GM19463 (cell line): ENCODE results near the gene CFAP97D1.
"Not testable (repeated sequence)": the region's sequence is repeated elsewhere in the genome, so short reads cannot be mapped to it uniquely, and the experiment has no call there.

Experiments
- ATAC-seq: cut with Tn5 transposase; IDR thresholded peaks from one replicate; pipeline ENCODE4 v1.9.1; 2021; ENCODE audit warnings: mild to moderate bottlenecking, moderate library complexity; ENCODE audit not compliant: unreplicated experiment

CFAP97D1 gene

GRCh38 chr17:43792668-43793067 lies 12.4 kb downstream of the CFAP97D1 start:
- not testable (repeated sequence) for ATAC-seq

DNA sequence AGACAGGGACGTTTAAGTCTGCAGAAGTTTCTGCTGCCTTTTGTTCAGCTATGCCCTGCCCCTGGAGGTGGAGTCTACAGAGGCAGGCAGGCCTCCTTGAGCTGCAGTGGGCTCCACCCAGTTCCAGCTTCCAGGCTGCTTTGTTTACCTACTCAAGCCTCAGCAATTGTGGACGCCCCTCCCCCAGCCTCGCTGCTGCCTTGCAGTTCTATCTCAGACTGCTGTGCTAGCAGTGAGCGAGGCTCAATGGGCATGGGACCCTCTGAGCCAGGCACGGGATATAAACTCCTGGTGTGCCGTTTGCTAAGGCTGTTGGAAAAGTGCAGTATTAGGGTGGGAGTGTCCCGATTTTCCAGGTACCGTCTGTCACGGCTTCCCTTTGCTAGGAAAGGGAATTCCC lies 17.8 kb downstream of the CFAP97D1 start:
- ATAC-seq: not testable (repeated sequence)

- no peak for ATAC-seq
Measured at GRCh38 chr17:43799047-43799446, 18.8 kb downstream of the CFAP97D1 start.

DNA sequence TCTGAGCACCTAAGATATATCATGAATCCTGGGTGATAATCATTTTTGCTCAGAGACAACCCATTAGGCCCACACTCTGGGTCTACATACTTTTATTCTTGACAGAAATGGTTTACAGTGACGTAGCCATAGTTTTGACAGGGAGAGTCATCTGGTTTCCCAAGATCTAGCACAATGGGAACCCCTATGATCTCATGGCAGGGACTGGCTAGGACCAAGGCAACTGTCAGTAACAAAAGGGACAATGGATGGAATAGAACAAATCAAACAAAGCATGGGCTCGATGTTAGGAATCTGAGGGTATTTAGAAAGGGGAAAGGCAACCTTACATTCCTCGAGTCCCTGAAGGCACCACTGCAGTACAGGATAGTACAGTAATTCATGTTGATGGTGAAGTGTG lies 20.5 kb downstream of the CFAP97D1 start:
- ATAC-seq: no peak

- no peak for ATAC-seq
Measured at GRCh38 chr17:43801844-43802243, 21.6 kb downstream of the CFAP97D1 start.

DNA sequence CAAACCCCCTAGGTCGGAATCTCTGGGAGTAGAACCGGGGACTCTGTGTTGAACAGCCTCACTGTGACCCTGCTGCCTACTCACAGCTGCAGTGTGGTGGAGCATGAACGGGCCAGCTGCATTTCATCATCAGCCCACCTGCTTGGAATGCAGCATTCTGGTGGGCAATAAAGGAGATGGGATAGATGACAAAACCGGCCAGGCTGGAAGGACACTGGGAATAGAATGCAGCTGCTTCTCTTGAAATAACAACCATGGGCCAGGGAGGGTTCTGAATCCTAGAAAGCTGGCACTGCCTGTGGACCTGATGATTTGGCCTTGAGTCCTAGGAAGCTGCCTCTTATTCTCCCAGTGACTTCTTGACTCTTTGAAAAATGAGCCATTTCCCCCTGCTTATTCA lies 23.5 kb downstream of the CFAP97D1 start:
- ATAC-seq: no peak

GRCh38 chr17:43805117-43805516 lies 24.9 kb downstream of the CFAP97D1 start:
- ATAC-seq: no peak

- no peak for ATAC-seq
Measured at GRCh38 chr17:43808076-43808475, 27.8 kb downstream of the CFAP97D1 start.

- no peak for ATAC-seq
Measured at GRCh38 chr17:43809121-43809520, 28.9 kb downstream of the CFAP97D1 start.

DNA sequence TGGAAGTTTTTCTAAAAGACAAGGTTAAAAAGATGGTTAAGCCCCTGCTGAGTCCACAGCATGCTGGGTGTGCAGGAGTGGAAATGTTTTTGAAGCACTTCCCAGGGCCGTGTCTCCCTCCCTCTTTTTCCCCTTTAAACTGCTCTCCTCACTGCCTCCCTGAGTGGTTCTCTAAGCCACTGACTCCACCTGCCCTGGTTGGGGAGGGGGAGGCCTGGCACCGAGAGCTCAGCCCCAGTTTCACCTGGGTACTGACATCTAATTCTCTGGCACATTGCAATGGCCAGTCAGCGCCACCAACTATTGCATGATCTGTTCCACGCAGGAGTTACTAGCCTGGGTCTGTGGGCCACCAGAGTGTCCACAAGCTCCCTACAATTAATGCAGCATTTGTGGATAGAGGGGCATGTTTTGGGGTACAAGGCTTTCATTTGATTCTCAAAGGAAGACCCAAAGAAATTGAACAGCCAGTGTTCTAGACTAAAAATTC lies 30.0 kb downstream of the CFAP97D1 start:
- no peak for ATAC-seq

- ATAC-seq: no peak
Measured at GRCh38 chr17:43810823-43811222, 30.6 kb downstream of the CFAP97D1 start.

GRCh38 chr17:43812396-43813265 lies 32.4 kb downstream of the CFAP97D1 start:
- no peak for ATAC-seq

DNA sequence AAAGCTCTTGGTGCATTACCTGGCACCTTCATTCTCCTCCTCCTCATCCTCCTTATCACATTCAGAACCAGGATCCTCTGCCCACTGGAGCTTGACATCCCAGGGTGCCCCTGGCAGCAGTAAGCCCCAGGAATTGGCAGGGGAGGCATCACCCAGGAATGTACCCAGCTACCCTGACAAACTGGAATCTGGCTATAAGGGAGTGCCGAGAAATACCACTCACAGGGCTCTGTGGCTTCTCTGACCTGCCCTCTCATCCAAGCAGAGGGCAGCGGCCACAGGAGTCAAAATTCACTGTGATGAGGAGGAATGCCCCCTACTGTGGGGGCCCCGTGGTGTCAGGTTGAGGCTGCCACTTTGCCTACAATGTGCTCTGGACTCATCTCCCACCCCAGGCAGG lies 33.2 kb downstream of the CFAP97D1 start:
- no peak for ATAC-seq

DNA sequence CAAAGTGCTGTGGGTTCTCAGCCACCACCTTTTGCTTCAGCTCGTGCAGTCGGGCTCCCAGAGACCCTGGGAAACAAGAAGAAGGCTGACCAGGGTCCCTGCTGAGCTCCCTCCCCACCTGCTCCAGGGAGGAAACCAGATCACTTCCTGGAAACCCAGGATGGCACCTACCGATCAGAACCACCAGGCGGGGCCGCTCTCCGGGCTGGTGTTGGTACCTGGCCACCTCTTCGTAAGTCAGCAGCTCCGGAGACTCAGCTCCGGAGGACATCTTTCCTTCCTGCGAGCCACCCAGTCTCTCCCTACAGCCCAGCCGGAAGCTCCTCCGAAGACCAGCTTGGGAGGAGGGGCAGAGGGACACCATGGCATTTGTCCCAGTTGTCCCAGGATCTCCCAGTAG lies 33.8 kb downstream of the CFAP97D1 start:
- no peak for ATAC-seq

DNA sequence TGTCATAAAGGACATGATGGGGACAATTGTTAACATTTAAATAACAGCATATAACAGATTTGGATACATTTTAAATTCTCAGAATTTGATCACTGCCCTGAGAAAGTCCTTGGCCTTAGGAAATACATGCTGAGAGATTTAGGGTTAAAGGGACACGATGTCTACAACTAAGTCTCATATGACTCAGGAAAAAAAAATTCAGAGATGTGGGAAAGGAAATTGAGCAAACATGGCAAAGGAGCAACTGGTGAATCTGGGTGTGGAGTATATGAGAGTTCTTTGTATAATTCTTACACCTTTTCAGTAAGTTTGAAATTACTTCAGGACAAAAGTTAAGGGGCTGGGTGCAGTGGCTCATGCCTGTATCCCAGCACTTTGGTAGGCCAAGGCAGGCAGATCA lies 34.5 kb downstream of the CFAP97D1 start:
- ATAC-seq: no peak

GRCh38 chr17:43816336-43817320 lies 36.4 kb downstream of the CFAP97D1 start:
- no peak for ATAC-seq

DNA sequence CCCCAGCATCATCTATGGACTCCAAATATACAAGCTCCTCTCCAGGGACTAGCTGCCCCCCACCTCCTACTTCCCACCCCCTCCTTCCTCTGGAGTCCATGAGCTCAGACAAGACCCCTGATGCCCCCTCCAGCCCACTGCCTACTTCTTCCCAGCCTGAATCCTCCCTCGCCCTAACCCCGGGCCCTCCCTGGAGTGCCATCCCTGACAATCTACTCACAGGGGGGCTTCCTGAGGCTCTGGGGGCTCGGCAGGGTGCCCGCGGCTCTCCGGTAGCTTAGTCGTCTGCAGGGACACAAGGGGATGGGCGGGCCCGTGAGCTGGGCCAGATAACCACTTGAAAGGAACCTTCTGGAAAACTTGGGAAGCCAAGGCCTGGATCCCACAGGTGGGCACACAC lies 37.6 kb downstream of the CFAP97D1 start:
- no peak for ATAC-seq

DNA sequence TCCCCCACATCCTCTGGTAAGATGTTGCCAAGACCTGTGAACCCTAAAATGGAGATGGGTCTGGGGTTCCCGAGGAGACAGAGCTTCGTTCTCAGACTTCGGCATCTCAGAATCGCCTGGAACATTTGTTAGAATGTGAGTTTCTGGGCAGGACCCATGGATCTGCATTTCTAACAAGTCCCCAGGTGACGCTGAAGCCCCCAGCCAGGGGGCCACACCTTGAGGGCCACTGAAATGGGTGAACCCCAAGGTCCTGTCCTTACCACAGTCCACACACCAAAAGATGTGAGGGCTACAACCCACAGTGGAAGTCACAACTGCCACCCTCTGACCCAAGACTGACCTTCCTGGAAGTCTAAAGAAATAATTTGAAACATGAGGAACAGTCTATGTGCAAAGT lies 38.7 kb downstream of the CFAP97D1 start:
- no peak for ATAC-seq

- no peak for ATAC-seq
Measured at GRCh38 chr17:43820759-43821158, 40.5 kb downstream of the CFAP97D1 start.

DNA sequence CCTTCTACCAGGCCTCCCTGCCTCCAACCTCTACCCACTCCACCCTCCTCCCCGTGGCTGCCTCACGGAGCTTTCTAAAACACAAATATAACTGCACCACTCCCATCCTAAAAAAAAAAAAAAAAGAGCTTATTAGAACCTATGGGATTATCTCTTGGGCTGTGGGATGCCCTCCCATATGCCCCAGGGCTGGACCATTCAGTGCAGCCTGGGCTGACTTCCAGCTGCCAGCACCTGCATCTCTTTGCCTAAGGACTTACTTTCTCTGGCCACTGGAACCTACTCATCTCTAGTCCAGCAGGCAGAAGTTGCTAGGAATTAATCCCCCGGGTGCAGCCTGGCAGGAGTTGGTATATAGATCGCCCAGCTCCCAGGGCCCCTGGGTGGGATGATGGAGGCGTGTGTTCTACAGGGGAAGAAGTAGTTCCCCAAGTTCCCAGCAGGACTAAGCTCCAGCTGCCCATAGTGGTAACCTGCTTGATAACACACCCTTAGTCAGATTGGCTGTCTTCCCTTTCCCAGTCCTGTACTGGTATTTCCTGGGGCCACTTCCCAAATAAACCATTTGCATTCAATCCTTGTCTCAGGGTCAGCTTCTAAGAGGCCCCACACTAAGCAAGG lies 42.4 kb downstream of the CFAP97D1 start:
- ATAC-seq: no peak
